Ramos (cell line): ENCODE measurements around the gene ADRB1.

Experiments
- in situ Hi-C: fragments of 300-500 bp; cut with MboI; formaldehyde crosslinking; loops from one replicate; pipeline ENCODE4 v1.14.3; 2022; ENCODE audit warnings: low sequenced_read_pairs; ENCODE audit not compliant: unreplicated experiment

ADRB1 gene

DNA sequence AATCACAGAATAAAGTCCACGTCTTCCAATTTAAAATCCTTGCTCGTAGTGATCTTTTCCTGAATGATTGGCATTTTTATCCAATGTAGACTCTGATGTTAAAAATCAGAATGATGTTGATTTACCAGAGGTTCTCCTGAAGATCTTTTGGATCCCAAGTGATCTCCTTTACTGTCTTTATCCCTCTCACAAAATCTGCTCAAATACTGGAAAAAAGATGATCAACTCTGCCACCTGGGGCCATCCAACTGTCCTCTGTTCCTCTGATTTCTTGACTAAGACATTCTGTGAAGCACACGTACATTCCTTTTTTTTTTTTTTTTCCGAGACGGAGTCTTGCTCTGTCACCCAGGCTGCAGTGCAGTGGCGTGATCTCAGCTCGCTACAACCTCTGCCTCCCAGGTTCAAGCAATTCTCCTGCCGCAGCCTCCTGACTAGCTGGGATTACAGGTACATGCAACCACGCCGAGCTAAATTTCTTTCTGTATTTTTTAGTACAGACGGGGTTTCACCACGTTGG, 18.0 kb upstream of the ADRB1 start:
- in situ Hi-C loops = no loop called here

DNA sequence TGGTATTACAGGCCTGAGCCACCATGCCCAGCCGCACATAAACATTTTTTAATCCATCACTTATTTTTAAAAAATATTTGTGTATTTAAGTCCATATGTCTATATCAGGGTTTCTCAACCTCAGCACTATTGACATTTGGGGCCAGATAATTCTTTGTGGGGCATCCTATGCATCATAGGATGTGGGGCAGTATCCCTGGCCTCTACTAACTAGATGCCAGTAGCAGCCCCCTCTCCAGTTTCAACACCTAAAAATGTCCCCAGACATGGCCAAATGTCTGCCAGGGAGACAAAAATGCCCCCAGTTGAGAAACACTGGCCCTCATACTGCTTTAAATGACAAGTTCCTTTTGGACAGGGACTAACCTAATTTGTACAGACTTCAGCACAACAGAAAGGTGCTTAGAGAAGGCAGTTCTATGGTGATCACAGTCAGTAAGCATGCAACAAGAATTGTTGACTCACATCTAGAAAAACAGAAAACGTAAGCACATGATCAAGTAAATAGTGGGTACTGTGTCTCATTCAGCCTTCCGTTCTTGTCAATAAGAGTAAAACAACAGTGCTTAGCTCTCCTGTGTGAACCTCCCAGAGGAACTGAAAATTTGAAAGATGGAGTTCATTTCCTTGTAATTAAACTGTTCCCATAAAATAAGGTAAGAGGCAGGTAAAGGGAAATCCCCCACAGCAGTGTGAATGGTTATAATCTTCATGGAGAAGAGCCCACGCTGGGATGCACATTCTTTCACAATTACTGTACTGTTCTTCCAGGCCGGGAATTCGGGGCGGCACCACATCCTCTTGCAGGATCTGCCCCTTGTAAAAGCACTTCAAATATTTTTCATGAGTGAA, 17.3 kb upstream of the ADRB1 start:
- in situ Hi-C loops = no loop called here

DNA sequence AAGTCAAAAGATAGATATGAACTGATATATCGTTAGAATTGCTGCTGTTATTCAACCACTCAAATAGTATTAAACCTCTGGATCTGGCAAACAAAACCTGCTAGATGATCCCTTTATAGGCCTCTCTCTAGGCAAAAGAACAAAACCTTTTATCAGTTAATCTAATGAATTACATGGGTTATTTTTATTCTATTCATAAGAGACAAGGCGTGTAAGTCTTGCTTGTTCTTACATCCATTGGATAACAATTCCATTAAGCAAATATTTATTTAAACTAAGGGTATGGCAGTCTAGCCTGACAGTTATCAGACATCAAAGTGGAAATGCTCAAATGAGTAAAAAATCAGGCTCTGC, 16.6 kb upstream of the ADRB1 start:
- in situ Hi-C loops = no loop called here

DNA sequence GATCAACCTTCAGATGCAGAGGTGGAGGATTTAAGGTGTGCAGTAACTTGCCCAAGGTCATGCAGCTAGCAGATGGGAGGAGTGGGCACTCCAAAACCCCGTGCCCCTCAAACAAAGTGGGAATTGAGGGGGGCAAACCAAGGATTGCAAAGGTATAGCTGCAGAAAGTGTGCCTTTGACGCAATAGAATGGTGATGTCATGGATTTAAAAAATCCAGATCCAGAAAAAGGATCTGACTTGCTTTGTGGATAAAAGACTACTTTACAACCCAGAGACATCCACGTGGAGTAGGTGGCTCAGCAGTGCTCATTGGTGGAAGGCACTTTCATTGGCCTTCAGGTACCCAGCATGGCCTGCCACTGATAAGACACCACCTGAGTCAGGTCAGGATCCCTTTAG, 15.7 kb upstream of the ADRB1 start:
- in situ Hi-C loops = no loop called here

DNA sequence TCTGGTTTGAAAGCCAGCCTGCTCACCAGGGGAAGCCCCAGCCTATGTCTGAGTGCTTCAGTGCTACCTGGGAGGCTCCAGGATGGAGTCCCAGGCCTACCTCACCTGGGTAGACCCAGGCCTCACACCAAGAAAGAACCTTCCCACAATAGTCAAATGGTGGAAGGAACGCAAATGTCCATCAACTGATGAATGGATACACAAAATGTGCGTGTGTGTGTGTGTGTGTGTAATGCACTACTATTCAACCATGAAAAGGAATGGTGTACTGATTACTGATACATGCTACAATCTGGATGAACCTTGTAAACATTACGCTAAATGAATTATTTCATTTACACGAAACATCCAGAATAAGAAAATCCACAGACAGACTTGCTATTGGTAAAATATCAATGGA, 15.2 kb upstream of the ADRB1 start:
- in situ Hi-C loops = no loop called here

DNA sequence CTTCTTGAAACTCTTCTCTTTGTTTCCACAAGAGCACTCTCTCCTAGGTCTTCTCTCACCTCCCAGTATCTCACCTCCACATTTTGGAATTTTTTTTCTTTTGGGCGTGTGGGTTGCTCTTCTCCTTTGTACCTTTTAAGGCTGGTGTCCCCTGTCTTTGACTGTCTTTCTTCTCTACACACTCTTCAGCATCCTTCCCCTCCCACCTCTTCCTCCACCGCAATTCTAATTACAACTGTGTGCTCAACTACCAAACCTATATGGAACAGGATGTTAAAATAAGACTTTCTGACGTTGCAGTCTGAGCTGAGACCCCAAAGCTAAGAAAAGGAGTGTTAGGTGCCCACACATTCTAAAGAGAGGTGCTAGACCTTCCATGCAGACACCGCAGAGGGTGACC, 14.0 kb upstream of the ADRB1 start:
- in situ Hi-C loops = no loop called here

DNA sequence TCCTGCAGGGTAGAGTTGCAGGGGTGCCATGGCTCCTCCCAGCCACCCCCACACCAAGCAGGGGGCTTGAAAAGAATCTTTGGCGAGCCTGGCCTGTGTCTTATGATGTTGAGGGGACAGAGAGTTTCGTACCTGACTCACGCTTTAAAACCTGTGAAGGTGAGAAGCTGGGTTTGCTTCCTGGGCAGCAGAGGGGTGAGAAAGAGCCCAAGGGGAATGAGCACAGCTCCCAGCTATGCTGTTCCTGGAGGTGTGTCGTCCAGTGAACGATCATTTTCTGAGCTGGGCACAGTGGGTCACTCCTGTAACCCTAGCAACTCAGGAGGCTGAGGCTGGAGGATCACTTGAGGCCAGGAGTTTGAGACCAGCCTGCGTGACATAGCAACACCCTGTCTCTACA, 13.5 kb upstream of the ADRB1 start:
- in situ Hi-C loops = no loop called here

DNA sequence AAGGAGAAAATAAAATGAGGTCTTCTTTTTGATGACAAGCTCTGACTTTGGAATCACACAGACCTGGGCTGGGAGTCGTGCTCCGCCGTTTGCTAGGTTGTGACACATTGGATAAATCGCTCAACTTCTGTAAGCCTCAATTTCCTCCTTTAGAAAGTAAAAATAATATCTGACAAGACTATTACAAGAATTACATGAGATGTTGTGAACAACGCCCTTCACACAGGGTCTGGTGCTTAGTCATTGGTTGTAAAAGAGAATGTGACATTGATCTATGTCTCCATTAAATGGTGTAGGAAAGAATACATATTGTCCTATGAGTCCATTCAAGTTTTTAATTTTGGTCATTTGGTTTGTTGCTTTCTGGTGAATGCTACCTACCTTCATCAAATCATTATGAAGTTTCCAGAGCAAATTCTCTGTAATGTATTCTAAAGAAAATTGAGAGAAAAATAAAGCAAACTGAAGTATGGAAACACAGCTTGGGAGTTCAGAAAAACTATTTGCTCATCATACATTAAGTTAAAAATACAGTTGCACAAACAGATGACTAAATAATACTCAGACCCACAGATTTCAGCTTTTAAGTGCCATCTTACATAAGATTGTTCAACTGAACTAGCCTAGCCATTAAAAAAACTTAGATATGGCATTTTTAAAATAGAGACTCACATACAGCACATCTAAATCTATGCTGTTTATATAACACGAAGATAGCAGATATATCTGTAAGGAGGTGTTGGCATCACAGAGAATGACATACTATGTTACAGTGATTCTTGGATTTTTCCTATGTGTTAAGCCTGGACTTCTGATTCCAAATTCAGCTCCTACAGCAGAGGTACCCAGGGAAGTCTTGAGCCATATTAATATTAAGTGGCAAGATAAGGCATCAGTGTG, 12.3 kb upstream of the ADRB1 start:
- in situ Hi-C loops = no loop called here

DNA sequence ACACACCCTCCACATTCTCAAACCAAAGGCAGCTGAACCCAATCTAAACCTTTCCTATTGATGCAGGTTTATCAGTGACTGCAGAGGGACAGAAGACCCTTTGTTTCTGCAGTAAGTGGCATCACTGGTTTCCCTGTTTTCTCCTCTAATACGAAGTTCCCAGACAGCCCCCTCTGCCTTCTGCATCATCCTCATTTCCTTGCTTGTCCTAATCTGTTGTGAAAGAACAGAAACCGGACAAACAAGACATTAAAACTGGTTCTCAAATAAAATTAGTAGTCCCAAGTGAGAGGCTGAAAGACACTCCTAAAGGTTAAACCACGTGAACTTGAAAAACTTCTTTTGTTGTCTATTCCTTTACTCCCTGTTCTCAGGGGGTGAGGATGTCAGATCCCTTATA, 10.1 kb upstream of the ADRB1 start:
- in situ Hi-C loops = no loop called here

DNA sequence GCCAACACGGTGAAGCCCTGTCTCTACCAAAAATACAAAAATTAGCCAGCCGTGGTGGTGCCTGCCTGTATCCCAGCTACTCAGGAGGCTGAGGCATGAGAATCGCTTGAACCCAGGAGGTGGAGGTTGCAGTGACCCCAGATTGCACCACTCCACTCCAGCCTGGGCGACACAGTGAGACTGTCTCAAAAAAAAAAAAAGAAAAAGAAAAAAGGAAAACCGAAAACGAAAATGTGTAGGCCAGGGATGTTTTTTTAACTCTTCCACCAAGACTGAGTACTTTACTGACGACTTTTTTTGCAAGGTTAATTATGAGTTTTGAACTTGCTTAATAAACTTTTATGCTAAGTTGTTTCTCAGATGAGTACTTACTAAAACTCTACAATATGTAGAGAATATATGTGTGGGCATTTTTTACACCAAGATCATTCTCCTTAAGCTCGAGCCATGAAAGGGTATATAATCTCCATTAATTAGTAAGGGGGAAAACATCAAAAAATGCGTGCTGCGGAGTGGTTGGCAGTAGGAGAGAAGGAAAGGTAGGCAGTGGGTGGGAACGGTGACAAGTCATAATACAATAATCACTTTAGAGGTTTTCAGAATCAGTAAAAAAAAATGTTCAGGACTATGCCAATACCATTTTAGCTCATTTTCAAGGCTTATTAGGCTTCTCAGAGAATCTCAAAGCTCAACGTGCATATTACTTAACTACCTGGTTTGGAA, 8.6 kb upstream of the ADRB1 start:
- in situ Hi-C loops = no loop called here

DNA sequence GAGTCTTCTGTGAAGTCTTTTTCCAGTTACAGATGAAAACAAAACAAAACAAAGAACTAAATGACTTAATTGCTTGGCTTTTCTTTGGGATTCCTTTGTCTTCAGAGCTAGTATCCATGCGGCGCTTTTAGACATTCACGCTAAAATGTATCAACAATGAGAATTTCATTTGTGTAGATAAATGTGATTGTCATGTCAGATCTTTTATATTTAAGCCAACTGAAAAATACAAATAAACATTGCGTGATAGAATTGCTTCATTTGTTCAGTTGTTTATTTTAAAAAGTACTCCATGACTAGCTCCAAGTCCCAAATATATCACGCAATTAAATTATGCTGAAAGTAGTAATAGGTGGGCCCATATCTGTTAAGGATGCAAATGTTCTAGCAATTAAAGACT, 7.9 kb upstream of the ADRB1 start:
- in situ Hi-C loops = no loop called here

DNA sequence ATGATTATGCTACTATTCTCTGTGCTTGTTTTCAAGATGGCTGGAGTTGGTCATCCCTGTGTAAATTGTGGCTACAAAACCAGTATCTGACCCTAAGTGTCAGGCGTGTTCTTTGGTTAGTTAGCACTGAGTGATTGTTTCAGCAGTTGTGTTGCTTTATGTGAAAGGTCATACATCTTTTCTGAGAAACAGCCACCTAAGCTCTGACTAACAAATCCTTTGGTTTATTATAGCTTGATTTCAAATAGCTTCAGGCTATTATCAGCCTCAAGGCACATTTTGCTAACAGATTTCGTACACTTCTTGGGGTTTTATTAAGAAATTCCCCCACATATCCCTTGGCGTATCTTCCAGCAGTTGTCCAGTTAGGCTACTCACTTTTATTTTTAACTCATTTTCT, 4.8 kb upstream of the ADRB1 start:
- in situ Hi-C loops = no loop called here

DNA sequence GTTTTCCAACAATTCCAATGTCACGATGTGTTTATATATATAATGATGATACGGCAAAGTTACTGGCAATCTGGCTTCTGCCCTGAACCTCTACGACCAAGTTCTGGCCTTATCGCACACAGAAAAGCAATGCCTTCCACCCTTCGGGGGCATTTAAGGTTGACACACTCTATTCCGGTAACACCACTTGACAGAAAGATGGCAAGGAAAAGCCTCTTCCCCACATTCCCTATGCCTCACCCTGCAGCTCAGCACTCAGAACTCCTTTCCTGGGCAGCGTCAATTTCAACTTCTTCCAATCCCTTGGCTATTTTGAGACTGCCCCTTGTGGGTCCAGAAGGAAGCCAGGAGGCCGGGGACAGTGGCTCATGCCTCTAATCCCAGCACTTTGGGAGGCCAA, 2.5 kb upstream of the ADRB1 start:
- in situ Hi-C loops = no loop called here

DNA sequence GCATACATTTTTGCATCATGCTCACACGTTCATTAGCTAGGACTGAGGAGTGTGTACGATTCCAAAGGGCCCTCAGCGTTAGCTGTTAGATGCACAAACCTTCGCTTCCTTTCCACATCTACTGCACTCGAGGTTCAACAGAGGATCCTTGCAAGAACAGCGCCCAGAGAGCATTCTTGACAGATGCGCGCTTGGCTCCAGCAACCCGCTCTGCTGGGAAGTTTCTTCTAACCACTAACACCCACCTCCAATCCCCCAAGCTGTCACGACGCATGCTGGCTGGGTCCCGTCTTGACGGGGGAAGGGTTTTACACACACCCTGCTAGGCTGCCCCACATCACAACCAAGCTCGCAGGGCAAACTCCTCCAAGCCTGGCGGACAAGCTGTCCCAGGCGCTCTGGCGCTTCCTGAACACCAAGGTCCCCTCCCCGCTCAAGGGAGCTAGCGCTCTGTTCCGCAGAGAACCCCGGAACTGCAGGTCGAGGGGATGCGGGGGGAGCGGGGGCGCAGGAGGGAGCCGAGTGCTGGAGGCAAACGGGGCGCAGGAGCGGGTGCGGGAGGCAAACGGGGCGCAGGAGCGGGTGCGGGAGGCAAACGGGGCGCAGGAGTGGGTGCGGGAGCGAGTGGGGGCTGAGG, 653 bp upstream of the ADRB1 start:
- in situ Hi-C loops = no loop called here

DNA sequence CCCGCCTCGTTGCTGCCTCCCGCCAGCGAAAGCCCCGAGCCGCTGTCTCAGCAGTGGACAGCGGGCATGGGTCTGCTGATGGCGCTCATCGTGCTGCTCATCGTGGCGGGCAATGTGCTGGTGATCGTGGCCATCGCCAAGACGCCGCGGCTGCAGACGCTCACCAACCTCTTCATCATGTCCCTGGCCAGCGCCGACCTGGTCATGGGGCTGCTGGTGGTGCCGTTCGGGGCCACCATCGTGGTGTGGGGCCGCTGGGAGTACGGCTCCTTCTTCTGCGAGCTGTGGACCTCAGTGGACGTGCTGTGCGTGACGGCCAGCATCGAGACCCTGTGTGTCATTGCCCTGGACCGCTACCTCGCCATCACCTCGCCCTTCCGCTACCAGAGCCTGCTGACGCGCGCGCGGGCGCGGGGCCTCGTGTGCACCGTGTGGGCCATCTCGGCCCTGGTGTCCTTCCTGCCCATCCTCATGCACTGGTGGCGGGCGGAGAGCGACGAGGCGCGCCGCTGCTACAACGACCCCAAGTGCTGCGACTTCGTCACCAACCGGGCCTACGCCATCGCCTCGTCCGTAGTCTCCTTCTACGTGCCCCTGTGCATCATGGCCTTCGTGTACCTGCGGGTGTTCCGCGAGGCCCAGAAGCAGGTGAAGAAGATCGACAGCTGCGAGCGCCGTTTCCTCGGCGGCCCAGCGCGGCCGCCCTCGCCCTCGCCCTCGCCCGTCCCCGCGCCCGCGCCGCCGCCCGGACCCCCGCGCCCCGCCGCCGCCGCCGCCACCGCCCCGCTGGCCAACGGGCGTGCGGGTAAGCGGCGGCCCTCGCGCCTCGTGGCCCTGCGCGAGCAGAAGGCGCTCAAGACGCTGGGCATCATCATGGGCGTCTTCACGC, 825 bp downstream of the ADRB1 start:
- in situ Hi-C loops = no loop called here

DNA sequence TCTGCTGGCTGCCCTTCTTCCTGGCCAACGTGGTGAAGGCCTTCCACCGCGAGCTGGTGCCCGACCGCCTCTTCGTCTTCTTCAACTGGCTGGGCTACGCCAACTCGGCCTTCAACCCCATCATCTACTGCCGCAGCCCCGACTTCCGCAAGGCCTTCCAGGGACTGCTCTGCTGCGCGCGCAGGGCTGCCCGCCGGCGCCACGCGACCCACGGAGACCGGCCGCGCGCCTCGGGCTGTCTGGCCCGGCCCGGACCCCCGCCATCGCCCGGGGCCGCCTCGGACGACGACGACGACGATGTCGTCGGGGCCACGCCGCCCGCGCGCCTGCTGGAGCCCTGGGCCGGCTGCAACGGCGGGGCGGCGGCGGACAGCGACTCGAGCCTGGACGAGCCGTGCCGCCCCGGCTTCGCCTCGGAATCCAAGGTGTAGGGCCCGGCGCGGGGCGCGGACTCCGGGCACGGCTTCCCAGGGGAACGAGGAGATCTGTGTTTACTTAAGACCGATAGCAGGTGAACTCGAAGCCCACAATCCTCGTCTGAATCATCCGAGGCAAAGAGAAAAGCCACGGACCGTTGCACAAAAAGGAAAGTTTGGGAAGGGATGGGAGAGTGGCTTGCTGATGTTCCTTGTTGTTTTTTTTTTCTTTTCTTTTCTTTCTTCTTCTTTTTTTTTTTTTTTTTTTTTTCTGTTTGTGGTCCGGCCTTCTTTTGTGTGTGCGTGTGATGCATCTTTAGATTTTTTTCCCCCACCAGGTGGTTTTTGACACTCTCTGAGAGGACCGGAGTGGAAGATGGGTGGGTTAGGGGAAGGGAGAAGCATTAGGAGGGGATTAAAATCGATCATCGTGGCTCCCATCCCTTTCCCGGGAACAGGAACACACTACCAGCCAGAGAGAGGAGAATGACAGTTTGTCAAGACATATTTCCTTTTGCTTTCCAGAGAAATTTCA, 1.7 kb downstream of the ADRB1 start:
- in situ Hi-C loops = no loop called here

DNA sequence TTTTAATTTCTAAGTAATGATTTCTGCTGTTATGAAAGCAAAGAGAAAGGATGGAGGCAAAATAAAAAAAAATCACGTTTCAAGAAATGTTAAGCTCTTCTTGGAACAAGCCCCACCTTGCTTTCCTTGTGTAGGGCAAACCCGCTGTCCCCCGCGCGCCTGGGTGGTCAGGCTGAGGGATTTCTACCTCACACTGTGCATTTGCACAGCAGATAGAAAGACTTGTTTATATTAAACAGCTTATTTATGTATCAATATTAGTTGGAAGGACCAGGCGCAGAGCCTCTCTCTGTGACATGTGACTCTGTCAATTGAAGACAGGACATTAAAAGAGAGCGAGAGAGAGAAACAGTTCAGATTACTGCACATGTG, 2.4 kb downstream of the ADRB1 start:
- in situ Hi-C loops = no loop called here

DNA sequence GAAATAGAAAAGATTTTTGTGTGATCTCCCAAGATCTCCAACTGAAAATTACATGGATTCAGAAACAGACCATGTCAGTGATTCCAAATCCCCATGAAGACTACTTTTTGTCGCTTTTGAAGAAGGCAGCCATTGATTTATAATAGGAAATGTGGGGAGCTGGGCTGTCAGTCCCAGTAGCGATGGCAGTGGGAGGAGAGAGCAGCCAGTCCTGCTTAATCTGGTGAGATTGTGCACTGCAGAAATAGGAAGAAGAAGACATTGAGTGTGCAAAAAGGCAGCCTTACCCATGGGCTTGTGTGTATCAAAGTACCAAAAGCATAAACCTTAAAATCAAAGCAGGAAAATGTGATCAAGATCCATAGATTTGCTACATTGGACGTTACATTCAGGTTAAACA, 4.8 kb downstream of the ADRB1 start:
- in situ Hi-C loops = no loop called here
